GM21526 (cell line): ENCODE data around the gene GNG5.
"Not testable (repeated sequence)": the region's sequence is repeated elsewhere in the genome, so short reads cannot be mapped to it uniquely, and the experiment has no call there.

Experiments
- ATAC-seq: cut with Tn5 transposase; IDR thresholded peaks from one replicate; pipeline ENCODE4 v1.9.1; 2021; ENCODE audit warnings: moderate library complexity; ENCODE audit not compliant: unreplicated experiment, low FRiP score

The GNG5 gene

DNA sequence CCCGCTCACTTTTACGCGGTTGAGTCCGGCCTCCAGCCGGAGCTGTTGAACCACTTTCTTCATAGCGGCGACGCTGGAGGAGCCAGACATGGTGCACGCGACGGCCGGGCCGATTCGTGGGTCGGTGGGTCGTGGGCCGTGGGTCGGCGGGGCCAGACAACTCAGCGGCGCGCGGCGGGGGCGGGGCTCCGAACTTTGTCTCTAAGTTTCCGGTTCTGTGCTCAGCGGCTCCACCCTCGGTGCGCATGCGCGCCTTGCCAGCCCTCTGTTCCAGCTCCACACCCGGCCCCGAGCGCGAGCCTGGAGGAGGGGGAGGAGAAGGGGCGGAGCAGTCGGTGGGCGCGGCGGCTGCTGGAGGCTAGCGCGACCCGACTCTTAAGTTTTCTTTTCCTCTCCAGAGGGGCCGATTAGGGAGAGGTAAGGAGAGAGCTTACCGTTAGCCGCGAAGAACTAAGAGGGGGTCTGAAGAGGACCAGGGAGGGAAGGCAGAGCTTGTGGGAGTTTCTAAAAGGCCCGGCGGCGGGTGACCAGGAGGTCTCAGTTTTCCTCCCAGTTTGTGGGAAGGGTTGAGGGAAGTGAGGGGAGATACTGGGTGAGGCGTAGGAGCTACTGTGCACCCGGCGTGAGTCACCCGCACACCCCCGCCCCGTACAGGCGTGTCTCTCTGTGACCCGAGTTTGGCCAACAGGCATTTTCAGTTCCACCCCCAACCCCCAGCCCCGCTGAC is at the start of gene GNG5, which contains the start of gene SPATA1:
Gene GNG5 (minus strand): TSS at position 580 of the 727 bp plus-strand sequence. CDS start 490 bp downstream, at position 90.
Gene SPATA1 (plus strand): TSS at position 385 of the 727 bp plus-strand sequence. CDS start 9,974 bp downstream, outside the sequence.
- peak; percentile 82 for ATAC-seq

DNA sequence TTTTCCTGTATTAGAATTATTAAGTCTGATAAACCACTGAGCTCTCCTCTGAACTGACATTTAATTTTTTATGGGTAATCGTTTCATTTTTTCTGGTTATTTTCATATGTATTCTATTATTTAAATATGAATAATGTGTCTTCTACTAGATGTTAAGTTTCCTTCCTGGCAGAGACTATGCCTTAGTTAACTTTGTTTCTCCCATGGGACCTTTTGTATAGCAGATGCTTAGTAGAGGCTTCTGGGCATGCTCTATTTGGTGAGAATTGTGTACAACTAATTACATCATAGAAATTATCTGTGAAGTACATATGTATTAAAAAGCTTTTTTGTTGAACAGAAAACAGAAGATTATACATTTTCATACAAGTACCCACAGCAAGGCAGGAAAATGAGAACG is 44.4 kb upstream of the GNG5 start:
- no peak for ATAC-seq

DNA sequence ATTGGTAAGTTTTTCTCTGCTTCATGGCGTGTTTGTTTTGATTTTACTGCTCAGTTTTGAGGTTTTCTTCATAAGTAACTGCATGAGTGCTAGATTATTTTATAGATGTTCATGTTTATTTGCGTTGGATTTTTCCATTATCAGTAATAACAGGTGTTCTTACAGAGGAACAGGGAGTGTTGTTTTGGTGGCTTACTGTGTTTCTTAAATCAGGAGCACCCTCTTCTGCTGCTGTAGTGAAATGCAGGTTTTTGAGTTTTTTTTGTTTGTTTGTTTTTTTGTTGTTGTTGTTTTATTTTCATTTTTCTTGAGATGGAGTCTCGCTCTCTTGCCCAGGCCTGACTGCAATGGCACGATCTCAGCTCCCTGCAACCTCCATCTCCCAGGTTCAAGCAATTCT is 35.3 kb upstream of the GNG5 start:
- no peak for ATAC-seq

DNA sequence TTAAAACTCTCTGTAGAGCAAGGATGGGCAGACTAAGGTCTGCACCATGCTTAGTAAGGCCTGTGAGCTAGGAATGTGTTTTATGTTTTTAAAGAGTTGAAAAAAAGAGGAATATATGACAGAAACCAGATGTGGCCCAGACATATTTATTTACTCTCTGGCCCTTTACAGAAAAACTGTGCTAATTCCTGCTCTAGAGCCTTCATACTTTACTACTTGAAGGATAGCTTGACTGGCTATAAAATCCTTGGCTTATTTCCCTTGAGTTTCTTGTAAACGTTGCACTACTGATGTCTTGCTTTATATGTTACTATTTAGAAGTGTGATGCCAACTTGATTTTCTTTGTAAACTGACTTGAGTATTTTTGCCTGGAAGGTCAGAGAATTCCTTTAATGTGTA is 34.4 kb upstream of the GNG5 start:
- no peak for ATAC-seq

DNA sequence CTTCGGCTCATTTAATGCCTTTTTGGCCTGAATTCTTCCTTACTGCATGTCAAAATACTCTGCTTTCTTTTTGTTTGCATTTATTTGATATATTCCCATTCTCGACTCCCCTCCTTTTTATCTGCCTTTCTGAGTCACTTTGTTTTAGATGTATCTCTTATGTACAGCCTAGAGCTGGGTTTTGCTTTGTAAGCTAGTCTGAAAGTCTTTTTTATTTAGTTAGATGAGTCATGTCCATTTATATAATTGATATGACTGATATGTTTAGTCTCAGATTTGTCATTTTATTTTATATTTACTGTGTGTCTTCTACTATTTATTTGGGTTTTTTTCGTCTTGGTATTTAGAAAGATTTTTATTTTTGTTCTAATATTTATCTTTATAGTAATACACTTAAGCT is 33.6 kb upstream of the GNG5 start:
- no peak for ATAC-seq

DNA sequence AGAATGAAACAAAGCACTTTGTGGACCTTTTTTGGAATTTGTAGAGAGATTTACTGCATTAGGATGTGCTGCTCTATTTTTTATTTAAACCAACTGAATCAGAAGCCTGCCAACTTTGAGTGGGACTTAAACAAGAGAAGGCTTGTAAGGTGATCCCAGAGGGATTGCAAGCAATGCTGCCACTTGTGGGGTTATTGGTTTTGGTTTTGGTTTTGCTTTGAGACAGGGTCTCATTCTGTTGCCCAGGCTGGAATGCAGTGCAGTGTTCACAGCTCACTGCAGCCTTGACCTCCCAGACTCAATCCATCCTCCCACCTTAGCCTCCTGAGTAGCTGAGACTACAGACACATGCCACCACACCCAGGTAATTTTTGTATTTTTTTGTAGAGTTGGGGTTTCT is 32.2 kb upstream of the GNG5 start:
- no peak for ATAC-seq

DNA sequence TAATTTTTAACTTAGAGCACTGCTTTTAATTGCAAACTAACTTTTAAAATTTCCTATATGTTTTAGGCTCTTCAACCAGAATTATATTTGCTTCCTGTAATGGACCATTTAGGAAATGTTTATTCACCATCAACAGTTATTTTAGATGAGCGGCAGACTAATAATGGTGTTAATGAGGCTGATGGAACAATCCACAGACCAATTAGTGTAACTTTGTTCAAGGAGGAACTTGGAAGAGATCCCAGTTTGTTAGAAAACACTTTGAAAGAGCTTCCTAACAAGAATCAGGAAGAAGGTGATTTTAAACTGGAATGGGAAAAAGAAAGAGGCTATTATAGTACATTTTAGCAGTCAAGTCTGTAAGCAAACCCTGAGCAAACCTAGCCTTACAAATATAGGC is 19.4 kb upstream of the GNG5 start:
- no peak for ATAC-seq

DNA sequence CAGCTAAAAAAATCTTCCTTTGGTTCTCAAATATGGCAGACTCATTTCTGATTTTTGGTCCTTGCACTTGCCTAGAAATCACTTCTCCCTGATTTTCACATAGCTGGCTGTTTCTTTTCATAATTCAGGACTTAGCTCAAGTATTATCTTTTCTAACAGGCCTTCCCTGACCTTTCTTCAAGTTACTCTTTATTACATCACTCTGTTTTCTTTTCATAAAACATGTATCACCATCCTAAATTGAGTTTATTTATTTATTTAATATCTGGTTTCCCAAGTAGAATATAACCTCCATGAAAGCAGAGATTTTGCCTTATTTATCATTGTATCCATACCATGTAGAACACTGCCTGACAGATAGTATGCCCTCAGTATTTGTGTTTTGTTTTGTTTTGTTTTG is 18.2 kb upstream of the GNG5 start:
- no peak for ATAC-seq

DNA sequence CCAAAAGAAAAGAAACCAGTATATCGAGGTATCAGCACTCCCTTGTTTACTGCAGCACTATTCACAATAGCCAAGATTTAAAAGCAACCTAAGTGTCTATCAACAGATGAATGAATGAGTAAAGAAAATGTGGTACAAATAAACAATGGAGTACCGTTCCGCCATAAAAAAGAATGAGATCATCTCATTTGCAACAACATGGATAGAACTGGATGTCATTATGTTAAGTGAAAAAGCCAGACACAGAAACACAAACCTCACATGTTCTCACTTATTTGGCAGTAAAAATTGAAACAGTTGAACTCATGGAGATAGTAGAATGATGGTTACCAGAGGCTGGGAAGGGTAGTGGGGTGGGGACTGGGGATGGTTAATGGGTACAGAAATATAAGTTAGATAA is 4.3 kb upstream of the GNG5 start:
- no peak for ATAC-seq

DNA sequence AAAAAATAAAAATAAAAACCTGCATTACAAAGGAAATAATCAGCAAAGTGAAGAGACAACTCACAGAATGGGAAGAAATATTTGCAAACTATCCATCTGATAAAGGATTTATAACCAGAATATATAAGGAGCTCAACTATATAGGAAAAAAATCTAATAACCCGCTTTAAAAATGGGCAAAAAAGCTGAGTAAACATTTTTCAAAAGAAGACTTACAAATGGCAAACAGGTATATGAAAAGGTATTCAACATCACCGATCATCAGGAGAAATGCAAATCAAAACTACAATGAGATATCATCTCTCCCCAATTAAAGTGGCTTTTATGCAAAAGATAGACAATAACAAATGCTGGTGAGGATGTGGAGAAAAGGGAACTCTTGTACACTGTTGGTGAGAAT is 3.8 kb upstream of the GNG5 start:
- ATAC-seq: no peak

DNA sequence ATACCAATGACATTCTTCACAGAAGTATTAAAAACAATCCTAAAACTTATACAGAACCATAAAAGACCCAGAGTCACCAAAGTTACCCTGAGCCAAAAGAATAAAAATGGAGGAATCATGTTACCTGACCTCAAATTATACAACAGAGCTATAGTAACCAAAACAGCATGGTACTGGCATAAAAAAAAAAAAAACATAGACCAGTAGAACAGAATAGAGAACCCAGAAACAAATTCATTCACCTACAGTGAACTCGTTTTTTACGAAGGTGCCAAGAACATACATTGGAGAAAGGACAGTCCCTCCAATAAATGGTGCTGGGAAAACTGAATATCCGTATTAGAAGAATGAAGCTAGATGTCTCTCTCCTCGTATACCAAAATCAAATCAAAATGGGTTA is 2.6 kb upstream of the GNG5 start:
- ATAC-seq: no peak

DNA sequence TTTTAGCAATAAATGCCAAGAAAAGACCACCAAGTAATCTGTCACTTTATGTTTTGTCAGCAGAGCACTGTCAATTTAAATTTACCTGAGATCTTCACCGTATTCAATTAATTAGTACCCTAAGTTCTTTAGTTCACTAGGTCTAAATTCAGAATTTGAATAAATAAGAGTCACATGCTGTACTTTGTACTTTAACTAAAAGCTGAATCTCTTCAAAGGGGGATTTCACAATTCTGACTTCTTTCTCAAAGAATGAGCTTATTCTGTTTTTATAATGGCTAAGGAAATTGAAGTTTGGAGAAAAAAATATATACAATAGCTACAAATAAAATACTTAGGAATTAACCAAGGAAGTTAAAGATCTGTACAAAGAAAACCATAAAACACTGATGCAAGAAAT is 2.1 kb upstream of the GNG5 start:
- ATAC-seq: no peak

DNA sequence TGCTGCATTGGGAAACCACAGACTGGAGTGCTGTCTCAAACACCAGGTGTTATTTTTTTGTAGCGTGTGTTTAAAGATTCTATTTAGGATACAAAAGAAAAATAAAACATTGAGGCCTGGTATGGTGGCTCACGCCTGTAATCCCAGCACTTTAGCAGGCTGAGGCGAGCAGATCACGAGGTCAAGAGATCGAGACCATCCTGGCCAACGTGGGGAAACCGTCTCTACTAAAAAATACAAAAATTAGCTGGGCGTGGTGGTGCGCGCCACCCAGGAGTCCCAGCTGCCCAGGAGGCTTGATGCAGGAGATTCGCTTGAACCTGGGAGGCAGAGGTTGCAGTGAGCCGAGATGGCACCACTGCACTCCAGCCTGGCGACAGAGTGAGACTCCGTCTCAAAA is 1.5 kb upstream of the GNG5 start:
- ATAC-seq: not testable (repeated sequence)

DNA sequence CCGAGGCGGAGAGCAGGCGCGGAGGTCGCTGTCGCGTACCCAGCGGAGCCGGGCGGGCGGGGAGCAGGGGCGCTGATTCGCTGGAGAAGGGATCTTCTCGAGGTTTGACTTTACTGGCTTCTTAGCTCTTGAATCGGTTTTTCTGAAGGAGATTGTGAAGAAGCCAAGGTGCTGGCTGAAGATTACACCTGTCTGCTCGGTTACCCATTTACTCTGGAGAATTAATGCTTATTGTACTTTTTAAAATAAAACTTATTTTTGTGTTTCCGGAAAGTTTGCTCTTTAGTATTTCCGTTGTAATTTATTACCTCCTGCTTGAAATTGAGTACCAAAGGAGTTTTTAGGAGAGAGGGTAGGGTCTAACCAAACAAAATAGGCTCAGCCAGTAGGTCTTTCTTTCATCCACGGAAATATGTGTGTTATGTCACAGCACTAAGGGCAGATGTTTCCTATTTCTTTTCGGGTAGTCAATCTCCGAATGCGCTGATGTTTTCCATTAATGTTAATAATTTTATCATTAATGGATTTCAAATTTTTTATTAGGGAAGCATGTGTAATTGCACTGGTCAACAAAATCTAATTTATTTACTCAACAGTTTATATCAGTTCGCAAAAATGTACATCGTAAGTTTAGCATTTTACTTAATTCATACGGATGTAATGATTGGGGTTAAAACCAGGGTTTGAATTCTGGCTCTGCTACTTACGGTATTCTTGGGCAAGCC is 510 bp upstream of the GNG5 start:
- ATAC-seq: no peak

DNA sequence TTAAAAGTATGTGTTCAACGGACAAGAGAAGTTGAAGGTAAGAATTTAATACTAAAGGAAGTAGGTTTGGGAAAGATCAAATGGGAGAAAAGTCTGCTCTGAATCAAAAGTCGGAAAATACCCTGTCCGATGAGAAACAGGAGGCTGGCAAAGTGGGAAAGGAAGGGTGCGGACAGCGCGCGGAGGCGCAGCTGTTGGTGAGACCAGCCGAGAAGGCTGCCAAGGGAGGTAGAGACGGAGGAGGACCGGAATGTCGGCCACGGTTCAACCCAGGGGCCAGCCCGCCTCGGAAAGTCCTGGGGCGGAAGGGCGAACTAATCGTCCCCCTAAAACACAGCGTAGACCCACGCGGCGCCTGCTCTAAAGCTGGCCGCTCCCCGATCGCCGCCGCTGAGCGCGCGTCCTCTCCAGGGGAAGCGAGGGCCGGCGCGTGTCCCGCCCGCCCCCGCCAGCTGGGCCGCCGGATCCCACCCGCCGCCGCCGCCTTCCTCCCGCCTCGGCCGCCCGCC is 834 bp downstream of the GNG5 start:
- peak; percentile 35 for ATAC-seq

DNA sequence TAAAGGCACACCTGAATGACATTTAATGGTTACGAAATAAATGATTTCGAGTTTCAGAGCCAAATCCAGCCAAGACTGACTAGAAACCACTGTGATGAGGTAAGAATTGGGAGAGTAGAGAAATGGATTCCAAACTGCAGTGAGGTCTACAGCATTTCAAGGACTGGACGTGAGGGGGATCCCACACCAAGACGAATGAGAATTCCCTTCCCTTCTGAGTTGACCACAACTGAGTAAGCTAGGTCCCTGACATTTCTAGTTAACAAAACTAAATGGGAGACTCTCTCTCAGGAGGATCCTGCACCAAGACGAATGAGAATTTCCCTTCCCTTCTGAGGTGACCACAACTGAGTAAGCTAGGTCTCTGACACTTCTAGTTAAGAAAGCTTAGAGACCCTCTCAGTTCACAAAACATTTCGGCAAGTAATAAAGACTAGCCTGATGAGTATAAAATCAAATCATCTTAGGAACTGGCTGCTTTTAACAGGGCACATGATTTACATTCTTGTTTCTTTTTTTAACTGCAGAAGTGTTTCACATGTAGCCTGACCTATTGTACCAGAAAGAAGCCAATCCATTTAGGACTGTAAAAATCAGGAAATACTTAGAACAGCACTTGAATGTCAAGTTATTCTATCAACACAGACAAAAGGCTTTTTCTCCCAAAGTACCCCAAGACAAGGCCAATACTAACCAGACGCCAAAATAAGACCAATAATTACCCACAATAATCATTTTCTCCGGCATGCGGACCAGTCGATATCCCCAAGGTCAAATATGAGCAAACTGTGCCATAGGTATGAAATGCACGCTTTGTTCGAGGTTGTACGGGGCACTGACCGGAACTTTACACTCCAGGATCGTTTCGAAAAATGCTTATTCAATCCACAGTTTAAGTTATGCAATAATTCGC is 1.5 kb downstream of the GNG5 start:
- no peak for ATAC-seq

DNA sequence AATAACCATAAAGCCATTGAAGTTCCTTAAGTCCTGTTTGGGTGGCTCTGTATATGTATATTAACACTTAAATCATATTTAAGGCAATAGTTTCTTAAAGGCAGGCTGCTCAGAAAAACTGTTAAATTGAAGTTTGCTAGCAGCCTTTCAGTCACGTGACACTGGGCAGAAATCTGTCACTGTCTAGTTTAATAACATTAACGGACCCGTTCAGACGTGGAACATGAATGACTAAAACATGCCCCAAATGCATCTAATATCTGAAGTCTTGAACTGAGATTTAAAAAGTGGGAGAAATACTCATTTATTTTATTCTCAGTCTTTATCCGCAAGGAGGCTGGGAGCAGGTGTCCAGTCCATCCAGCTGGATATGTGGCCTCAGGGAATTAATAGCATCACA is 3.5 kb downstream of the GNG5 start:
- no peak for ATAC-seq

DNA sequence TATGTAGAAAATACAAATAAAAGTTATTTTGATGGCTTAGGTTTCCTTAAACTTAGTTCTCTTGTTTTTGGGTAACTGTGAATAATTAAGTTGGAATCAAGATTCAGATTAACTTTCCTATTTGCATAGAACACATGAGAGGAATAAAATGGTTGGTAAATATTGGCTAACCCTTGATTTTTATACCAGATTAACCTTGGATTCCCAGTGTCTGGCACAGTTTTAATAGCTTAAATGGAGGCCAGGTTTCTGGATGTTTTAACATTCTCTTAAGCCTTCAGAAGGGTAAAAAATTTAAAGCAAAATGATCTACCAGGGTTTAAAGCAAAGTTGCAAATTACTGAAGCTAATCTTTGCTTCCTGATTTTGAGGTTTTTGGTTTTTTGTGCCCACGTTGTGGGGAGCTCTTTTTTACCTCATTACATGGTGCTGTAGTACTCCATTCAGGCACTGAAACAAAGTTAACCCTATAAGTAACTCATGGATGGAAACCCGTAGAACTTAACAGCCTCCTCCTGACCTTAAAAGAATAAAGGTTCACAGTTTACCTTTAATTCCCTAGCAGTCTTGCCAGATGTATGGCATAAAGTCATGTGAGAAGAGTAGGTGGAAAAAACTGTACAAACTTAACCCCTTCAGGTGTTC is 8.6 kb downstream of the GNG5 start:
- ATAC-seq: no peak

DNA sequence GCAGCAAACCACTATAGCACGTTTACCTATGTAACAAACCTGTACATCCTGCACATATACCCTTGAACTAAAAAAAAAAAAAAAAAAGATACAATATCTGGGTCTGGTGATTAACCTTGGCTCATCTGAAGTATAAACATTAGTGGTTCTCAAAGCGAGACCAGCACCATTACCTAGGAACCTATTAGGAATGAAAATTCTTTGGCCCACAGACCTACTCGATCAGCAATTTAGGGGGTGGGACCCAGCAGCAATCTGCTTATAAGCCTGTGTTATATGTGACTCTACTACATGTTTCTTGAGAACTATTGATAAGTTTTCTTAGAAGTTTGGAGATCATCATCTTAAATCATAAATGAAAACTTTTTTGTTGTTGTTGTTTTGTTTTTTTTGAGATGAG is 9.9 kb downstream of the GNG5 start:
- ATAC-seq: no peak

DNA sequence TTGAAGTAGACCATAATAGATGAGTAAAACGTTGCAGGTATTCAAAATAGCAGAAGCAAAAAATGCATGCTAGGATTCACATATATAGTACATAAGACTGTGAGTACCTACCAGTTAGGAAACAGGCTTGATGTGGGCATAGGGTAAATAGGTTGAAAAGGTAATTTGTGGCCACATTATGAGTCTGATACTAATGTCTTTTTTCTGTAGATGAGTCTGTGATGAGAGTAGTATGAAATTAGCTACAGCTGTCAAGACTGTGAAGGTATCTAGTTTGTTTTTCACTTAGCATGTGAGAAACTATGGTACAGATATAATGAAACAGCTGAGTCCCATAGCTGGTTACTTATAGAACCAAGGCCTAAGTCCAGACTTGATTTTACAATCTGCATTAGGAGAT is 12.6 kb downstream of the GNG5 start:
- ATAC-seq: no peak
